Gastrocnemius medialis (tissue), 4 donors: Measurements from ENCODE around the gene AFTPH. TPM values are rescaled to one million over a fixed set of nuclear protein-coding genes. Genes with fewer than 3 reads are reported as not detected.

Experiments used
- ATAC-seq, 2 donors: fragments of 150-250 bp; one replicate each; pipeline ENCODE4 v1.9.1; 2016
- DNase-seq, 2 donors: peaks; one replicate each; pipeline ENCODE4 v3.0.0-alpha.2; 2019
- H3K27ac ChIP-seq, 4 donors: fragments of 200-600 bp; sonication (generic); 1 replicate in 1 of 4; 2 replicates in 3 of 4; pipeline ENCODE4 v1.5.1; 2016 to 2018; ENCODE audit warnings: mild to moderate bottlenecking in 2 of 4, moderate library complexity in 1 of 4
- H3K27me3 ChIP-seq, 3 donors: fragments of 200-600 bp; sonication (generic) in 2 of 3; 1 replicate in 1 of 3; 2 replicates in 2 of 3; pipeline versions ENCODE4 v1.5.1 to v1.6.0; 2016 to 2019; ENCODE audit warnings: mild to moderate bottlenecking in 1 of 3, moderate library complexity in 1 of 3
- H3K36me3 ChIP-seq, 2 donors: fragments of 200-600 bp; sonication (generic) in 1 of 2; one replicate each; pipeline ENCODE4 v1.5.1; 2017 to 2018
- H3K4me1 ChIP-seq, 2 donors: fragments of 200-600 bp; sonication (generic) in 1 of 2; one replicate each; pipeline ENCODE4 v1.5.1; 2016 to 2017; ENCODE audit warnings: mild to moderate bottlenecking in 2 of 2
- H3K4me3 ChIP-seq, 4 donors: fragments of 200-600 bp; sonication (generic) in 3 of 4; 1 replicate in 1 of 4; 2 replicates in 3 of 4; pipeline ENCODE4 v1.5.1; 2016 to 2019; ENCODE audit warnings: mild to moderate bottlenecking in 2 of 4
- H3K9me3 ChIP-seq, 3 donors: fragments of 200-600 bp; sonication (generic) in 2 of 3; 1 replicate in 1 of 3; 2 replicates in 2 of 3; pipeline ENCODE4 v1.5.1; 2016 to 2019
- POLR2A ChIP-seq, 2 donors: fragments of 450-650 bp; IDR thresholded peaks; one replicate each; pipeline ENCODE4 v1.6.1; 2017; ENCODE audit warnings: antibody characterized with exemption in 2 of 2, mild to moderate bottlenecking in 2 of 2, moderate library complexity in 2 of 2
- in situ Hi-C, 4 donors: fragments of 200-750 bp; cut with MboI; loops; one replicate each; pipeline versions ENCODE4 v1.15.0 to v1.8.0; 2017; ENCODE audit warnings: low sequenced_read_pairs in 4 of 4
- intact Hi-C: fragments of 100-400 bp; cut with DNase I; formaldehyde crosslinking; loops from one replicate; pipeline ENCODE4 v1.15.1; 2023; ENCODE audit warnings: low total_unique reads
- total RNA-seq, 4 donors: library from RNA; depleted of rRNA; stranded (reverse); fragments of >200 nt; gene quantifications; one replicate each; pipeline versions ENCODE4 v1.1.0 to v1.2.3, GENCODE V29; 2016
- TF ChIP-seq, protein P1 (sequence below), 5 experiments: fragments of 450-650 bp in 3 of 5; fragments of 200-600 bp in 2 of 5; sonication (generic) in 2 of 5; IDR thresholded peaks in 4 of 5; conservative IDR thresholded peaks in 1 of 5; 1 replicate in 4 of 5; 2 replicates in 1 of 5; pipeline ENCODE4 v1.5.1; 2016 to 2019; ENCODE audit warnings: antibody characterized with exemption in 5 of 5, mild to moderate bottlenecking in 3 of 5, moderate library complexity in 3 of 5

AFTPH gene
- total RNA-seq, 4 donors from 2014 or later = 13.9 to 18.1 (median 14.8) TPM

DNA sequence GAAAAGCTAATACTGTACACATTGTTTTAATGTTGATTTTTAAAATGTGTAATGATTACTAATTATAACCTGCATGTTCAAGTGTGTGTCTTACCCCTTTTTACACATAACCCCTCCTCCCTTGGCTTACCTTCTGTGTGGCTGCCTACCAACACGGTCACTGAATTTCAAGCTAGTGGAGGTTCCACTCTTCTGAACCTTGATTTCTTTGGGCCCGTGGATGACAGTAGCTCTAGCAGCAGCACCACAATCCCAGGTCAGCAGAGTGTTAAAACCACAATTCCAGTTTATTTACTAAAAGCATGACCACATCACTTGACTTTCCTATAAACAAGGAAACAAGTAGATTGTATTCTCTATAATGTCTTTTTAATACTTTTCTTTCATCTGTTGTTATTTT lies 56.9 kb downstream of the AFTPH start:
- TF ChIP-seq POLR2A (IDR thresholded peaks at IDR 0.05) = no peak
- TF ChIP-seq, protein P1, sequence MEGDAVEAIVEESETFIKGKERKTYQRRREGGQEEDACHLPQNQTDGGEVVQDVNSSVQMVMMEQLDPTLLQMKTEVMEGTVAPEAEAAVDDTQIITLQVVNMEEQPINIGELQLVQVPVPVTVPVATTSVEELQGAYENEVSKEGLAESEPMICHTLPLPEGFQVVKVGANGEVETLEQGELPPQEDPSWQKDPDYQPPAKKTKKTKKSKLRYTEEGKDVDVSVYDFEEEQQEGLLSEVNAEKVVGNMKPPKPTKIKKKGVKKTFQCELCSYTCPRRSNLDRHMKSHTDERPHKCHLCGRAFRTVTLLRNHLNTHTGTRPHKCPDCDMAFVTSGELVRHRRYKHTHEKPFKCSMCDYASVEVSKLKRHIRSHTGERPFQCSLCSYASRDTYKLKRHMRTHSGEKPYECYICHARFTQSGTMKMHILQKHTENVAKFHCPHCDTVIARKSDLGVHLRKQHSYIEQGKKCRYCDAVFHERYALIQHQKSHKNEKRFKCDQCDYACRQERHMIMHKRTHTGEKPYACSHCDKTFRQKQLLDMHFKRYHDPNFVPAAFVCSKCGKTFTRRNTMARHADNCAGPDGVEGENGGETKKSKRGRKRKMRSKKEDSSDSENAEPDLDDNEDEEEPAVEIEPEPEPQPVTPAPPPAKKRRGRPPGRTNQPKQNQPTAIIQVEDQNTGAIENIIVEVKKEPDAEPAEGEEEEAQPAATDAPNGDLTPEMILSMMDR (IDR thresholded peaks at IDR 0.05 in 4 of 5, conservative IDR thresholded peaks at IDR 0.05 in 1 of 5) = no peak
- Histone ChIP-seq H3K9me3 (no peaks in the 10 kb centered on the region), H3K27me3 (no peaks in the 10 kb centered on the region), H3K4me3 (no peak overlapping the region), H3K27ac (no peak overlapping the region), H3K4me1 (no peaks in the 10 kb centered on the region), H3K36me3 (peaks cover 0 to 42% of the 10 kb centered on the region in 2 donors)
- intact Hi-C loops = loop anchor here (10.0 kb wide), 1 partner anchor 444 kb away; no protein-coding TSS in a partner anchor
- in situ Hi-C loops = loop anchor here in 2 of 4 donors (25.0 kb wide), 2 partner anchors 281 to 456 kb away; no protein-coding TSS in a partner anchor
- DNase-seq = no peak
- no peak for ATAC-seq

DNA sequence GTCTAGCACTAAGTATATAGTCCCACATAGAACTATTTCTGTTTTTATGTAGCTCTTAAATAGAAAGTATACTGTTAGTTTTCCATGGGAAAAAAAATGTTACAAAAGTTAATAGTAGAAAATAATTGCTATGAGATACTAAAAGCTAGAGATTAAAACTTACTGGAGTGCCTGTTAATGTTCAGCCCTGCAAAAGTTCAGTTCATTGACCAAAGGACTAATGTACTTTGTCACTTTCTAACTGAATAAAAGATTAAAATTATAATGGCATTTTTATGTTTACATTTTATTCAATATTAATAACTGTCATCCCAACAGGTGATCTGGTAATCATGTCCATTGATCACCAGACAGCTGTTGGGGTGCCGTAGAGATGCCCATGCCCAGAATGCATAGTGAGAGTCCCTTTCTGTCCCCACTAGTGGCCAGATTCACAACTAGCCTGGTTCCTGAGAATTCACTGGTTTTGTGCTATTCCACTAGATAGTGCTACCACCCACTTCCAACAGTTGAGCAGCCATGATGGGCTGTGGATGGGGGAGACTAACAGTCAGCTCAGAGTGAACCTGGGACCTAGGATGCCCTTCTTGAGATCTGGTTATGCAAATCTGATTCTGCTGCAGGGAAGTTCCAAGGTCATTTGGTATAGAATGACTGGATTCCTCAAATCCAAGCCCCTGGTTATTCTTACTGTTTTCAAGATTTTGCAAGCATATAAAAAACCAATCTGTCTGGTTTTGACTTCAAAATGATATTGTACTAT lies 57.8 kb downstream of the AFTPH start:
- intact Hi-C loops (loop anchor here (10.0 kb wide), 1 partner anchor 443 kb away; no protein-coding TSS in a partner anchor), in situ Hi-C loops (loop anchor here in 2 of 4 donors (25.0 kb wide), 2 partner anchors 280 to 455 kb away; no protein-coding TSS in a partner anchor)
- DNase-seq = no peak
- no peaks in the 10 kb centered on the region for H3K9me3 ChIP-seq
- no peak for ATAC-seq
- no peak overlapping the region for H3K27ac ChIP-seq
- TF ChIP-seq, protein P1 (IDR thresholded peaks at IDR 0.05 in 4 of 5, conservative IDR thresholded peaks at IDR 0.05 in 1 of 5) = no peak
- no peak for TF ChIP-seq POLR2A (IDR thresholded peaks at IDR 0.05)
- H3K36me3 ChIP-seq = peaks cover 0 to 38% of the 10 kb centered on the region in 2 donors
- no peak overlapping the region for H3K4me3 ChIP-seq
- no peaks in the 10 kb centered on the region for H3K27me3 ChIP-seq
- no peaks in the 10 kb centered on the region for H3K4me1 ChIP-seq

DNA sequence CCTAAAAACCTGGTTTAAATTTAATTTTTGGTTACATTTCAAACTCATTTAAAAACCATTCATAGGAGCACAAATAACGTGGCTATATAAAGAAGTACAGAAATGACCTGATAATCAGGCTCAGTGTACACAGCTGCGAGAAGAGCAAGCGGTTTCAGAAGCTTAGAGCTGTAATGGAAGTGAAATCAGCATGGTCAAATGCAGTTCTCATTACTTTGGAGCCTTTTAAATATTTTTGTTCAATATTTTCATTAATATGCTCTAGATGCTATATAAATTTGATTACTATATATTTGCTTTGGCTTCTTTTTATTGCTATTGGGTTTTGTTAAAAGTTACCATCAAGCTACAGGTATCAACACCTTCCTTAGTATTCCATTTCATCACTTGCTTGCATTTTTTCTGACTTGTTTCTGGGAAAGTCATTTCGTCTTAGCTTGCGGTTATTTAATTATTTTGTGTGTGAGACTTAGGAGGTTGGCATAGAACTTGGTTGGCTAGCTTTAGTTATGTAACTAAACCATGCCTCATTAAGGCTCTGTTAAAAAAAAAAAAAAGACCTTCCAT lies 58.7 kb downstream of the AFTPH start:
- ATAC-seq (no peak), DNase-seq (no peak)
- no peaks in the 10 kb centered on the region for H3K9me3 ChIP-seq
- H3K27me3 ChIP-seq = no peaks in the 10 kb centered on the region
- no peak overlapping the region for H3K27ac ChIP-seq
- no peak overlapping the region for H3K4me3 ChIP-seq
- TF ChIP-seq, protein P1 (IDR thresholded peaks at IDR 0.05 in 4 of 5, conservative IDR thresholded peaks at IDR 0.05 in 1 of 5) = no peak
- in situ Hi-C loops = loop anchor here in 2 of 4 donors (25.0 kb wide), 2 partner anchors 279 to 454 kb away; no protein-coding TSS in a partner anchor
- intact Hi-C loops = loop anchor here (10.0 kb wide), 1 partner anchor 442 kb away; no protein-coding TSS in a partner anchor
- peaks cover 0 to 35% of the 10 kb centered on the region in 2 donors for H3K36me3 ChIP-seq
- no peaks in the 10 kb centered on the region for H3K4me1 ChIP-seq

DNA sequence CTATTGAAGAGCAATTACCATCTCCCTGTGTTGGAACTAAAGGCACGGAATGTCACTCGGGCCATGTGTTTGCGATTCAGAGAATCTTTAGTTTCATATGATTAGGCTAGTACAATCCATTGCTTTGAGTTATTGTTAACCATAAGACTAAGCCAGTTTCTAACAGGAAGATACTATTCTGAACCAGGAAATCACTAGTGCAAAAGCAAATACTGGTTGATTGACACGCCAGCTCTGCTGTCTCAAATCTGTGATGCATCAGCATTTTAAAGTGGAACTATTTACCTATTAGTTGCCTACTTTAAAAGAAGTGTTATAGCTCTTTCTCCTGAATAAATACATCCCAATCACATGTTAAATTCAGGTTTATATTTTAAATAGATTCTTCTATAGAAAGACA lies 61.9 kb downstream of the AFTPH start:
- Histone ChIP-seq H3K9me3 (no peaks in the 10 kb centered on the region), H3K27ac (no peak overlapping the region), H3K27me3 (no peaks in the 10 kb centered on the region), H3K4me1 (no peaks in the 10 kb centered on the region), H3K4me3 (no peak overlapping the region), H3K36me3 (peaks cover 0 to 37% of the 10 kb centered on the region in 2 donors)
- in situ Hi-C loops (loop anchor here in 2 of 4 donors (25.0 kb wide), 2 partner anchors 276 to 451 kb away; no protein-coding TSS in a partner anchor), intact Hi-C loops (loop anchor here (10.0 kb wide), 1 partner anchor 439 kb away; no protein-coding TSS in a partner anchor)
- no peak for TF ChIP-seq POLR2A (IDR thresholded peaks at IDR 0.05)
- TF ChIP-seq, protein P1 (IDR thresholded peaks at IDR 0.05 in 4 of 5, conservative IDR thresholded peaks at IDR 0.05 in 1 of 5) = no peak
- DNase-seq = no peak
- no peak for ATAC-seq
